ENCODE results near the gene METTL24. TPM values are rescaled to one million over a fixed set of nuclear protein-coding genes. Genes with fewer than 3 reads are reported as not detected.
A peak's percentile ranks its signal among the peaks of the same experiment; 100 is the strongest.

METTL24 gene
- total and polyA plus RNA-seq, 2 donors (not counting 1 experiment from before 2014, with no cell fraction given) = 0.18 to 2.6 TPM

GRCh38 chr6:110331390-110331789 lies 26.8 kb downstream of the METTL24 start:
- H3K79me2 ChIP-seq (ENCODE audit: control insufficient read depth, insufficient read depth, low read length) = no peaks in the 10 kb centered on the region
- H2AFZ ChIP-seq (ENCODE audit: low read length) = no peak overlapping the region
- TF ChIP-seq EZH2 (IDR thresholded peaks at IDR 0.05; ENCODE audit: low read length, missing control alignments) = no peak
- TF ChIP-seq CTCF (conservative IDR thresholded peaks at IDR 0.05 in 1 of 2, IDR thresholded peaks at IDR 0.05 in 1 of 2; ENCODE audit: low read depth in 1 of 2, low read length in 2 of 2) = no peak
- no peak overlapping the region for H3K4me3 ChIP-seq (replicated peaks in 1 of 4; ENCODE audit: control extremely low read depth in 1 of 4, insufficient read depth in 1 of 4, low read depth in 3 of 4, low read length in 4 of 4)
- no peaks in the 10 kb centered on the region for H3K36me3 ChIP-seq (ENCODE audit: control insufficient read depth, insufficient read depth, low read length)
- DNase-seq (ENCODE audit: low read depth in 2 of 2) = no peak
- H3K9me3 ChIP-seq (ENCODE audit: control insufficient read depth, insufficient read depth, low read depth, low read length) = no peaks in the 10 kb centered on the region
- no peaks in the 10 kb centered on the region for H3K27me3 ChIP-seq (ENCODE audit: control insufficient read depth, insufficient read depth, low read length)
- H3K4me1 ChIP-seq (ENCODE audit: control insufficient read depth, extremely low read depth, insufficient read depth, low read length) = peaks cover 7% of the 10 kb centered on the region
- H3K9ac ChIP-seq (ENCODE audit: insufficient read depth, low read length) = no peak overlapping the region
- H3K27ac ChIP-seq (ENCODE audit: insufficient read depth, low read length) = no peak overlapping the region
- H4K20me1 ChIP-seq (ENCODE audit: control insufficient read depth, extremely low read depth, insufficient read depth, low read length) = no peaks in the 10 kb centered on the region
- no peak overlapping the region for H3K4me2 ChIP-seq (ENCODE audit: extremely low read depth, insufficient read depth, low read length)

GRCh38 chr6:110329714-110330436 lies 28.3 kb downstream of the METTL24 start:
- Histone ChIP-seq H2AFZ (ENCODE audit: low read length) (peak overlapping the region; percentile 80), H3K4me3 (replicated peaks in 1 of 4; ENCODE audit: control extremely low read depth in 1 of 4, insufficient read depth in 1 of 4, low read depth in 3 of 4, low read length in 4 of 4) (peak overlapping the region; percentile 7 to 35 (median 18)), H3K27ac (ENCODE audit: insufficient read depth, low read length) (no peak overlapping the region), H3K9ac (ENCODE audit: insufficient read depth, low read length) (no peak overlapping the region), H3K36me3 (ENCODE audit: control insufficient read depth, insufficient read depth, low read length) (no peaks in the 10 kb centered on the region), H3K4me1 (ENCODE audit: control insufficient read depth, extremely low read depth, insufficient read depth, low read length) (peaks cover 11% of the 10 kb centered on the region), H3K9me3 (ENCODE audit: control insufficient read depth, insufficient read depth, low read depth, low read length) (no peaks in the 10 kb centered on the region), H3K4me2 (ENCODE audit: extremely low read depth, insufficient read depth, low read length) (peak overlapping the region; percentile 38), H3K79me2 (ENCODE audit: control insufficient read depth, insufficient read depth, low read length) (no peaks in the 10 kb centered on the region), H3K27me3 (ENCODE audit: control insufficient read depth, insufficient read depth, low read length) (no peaks in the 10 kb centered on the region), H4K20me1 (ENCODE audit: control insufficient read depth, extremely low read depth, insufficient read depth, low read length) (no peaks in the 10 kb centered on the region)
- DNase-seq (ENCODE audit: low read depth in 2 of 2) = peak in 1 of 2 donors; percentile 54
- no peak for TF ChIP-seq CTCF (conservative IDR thresholded peaks at IDR 0.05 in 1 of 2, IDR thresholded peaks at IDR 0.05 in 1 of 2; ENCODE audit: low read depth in 1 of 2, low read length in 2 of 2)
- TF ChIP-seq EZH2 (IDR thresholded peaks at IDR 0.05; ENCODE audit: low read length, missing control alignments) = no peak

GRCh38 chr6:110329348-110329713 lies 28.8 kb downstream of the METTL24 start:
- Histone ChIP-seq H3K4me1 (ENCODE audit: control insufficient read depth, extremely low read depth, insufficient read depth, low read length) (peaks cover 12% of the 10 kb centered on the region), H3K27me3 (ENCODE audit: control insufficient read depth, insufficient read depth, low read length) (no peaks in the 10 kb centered on the region), H3K4me3 (replicated peaks in 1 of 4; ENCODE audit: control extremely low read depth in 1 of 4, insufficient read depth in 1 of 4, low read depth in 3 of 4, low read length in 4 of 4) (peak overlapping the region; percentile 7 to 35 (median 18)), H2AFZ (ENCODE audit: low read length) (peak overlapping the region; percentile 80), H3K36me3 (ENCODE audit: control insufficient read depth, insufficient read depth, low read length) (no peaks in the 10 kb centered on the region), H4K20me1 (ENCODE audit: control insufficient read depth, extremely low read depth, insufficient read depth, low read length) (no peaks in the 10 kb centered on the region), H3K4me2 (ENCODE audit: extremely low read depth, insufficient read depth, low read length) (peak overlapping the region; percentile 55), H3K9ac (ENCODE audit: insufficient read depth, low read length) (no peak overlapping the region), H3K9me3 (ENCODE audit: control insufficient read depth, insufficient read depth, low read depth, low read length) (no peaks in the 10 kb centered on the region), H3K27ac (ENCODE audit: insufficient read depth, low read length) (no peak overlapping the region), H3K79me2 (ENCODE audit: control insufficient read depth, insufficient read depth, low read length) (no peaks in the 10 kb centered on the region)
- TF ChIP-seq EZH2 (IDR thresholded peaks at IDR 0.05; ENCODE audit: low read length, missing control alignments) = no peak
- no peak for TF ChIP-seq CTCF (conservative IDR thresholded peaks at IDR 0.05 in 1 of 2, IDR thresholded peaks at IDR 0.05 in 1 of 2; ENCODE audit: low read depth in 1 of 2, low read length in 2 of 2)
- peak in 1 of 2 donors; percentile 17 for DNase-seq (ENCODE audit: low read depth in 2 of 2)

All from fibroblast of lung (primary cell).